Measurements from ENCODE around the gene GRAMD2B. TPM values are rescaled to one million over a fixed set of nuclear protein-coding genes. Genes with fewer than 3 reads are reported as not detected.

The GRAMD2B gene
- total RNA-seq, 1 experiment from 2014 or later = 11.1 TPM

DNA sequence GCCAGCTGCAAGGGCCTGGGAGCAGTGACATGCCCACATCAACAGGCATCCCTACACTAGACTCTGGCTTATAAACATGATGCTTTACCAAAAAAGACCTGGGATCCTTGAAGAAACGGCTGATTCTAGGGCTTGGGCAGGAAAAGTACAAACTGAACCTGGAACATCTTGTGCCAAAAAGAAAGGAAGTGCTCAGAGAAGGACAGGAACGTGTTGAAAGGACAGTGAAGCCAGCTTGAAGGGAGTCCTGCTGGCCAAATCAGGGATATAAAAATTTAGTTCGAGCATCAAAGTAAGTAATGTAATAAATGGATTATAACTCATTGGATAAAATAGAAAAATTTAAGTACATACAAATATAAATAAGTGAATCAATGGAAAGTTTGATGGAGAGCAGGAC, 113.7 kb downstream of the GRAMD2B start:
- intact Hi-C loops (cut with micrococcal nuclease) = loop anchor here (10.0 kb wide), 2 partner anchors 302 to 1052 kb away; no protein-coding TSS in a partner anchor
- no peak for DNase-seq (ENCODE audit: unreplicated experiment)
- ChIA-PET POLR2A (no interaction called here), CTCF (interaction anchor here (0.7 to 14.6 kb wide), 3 partner anchors 37 to 183 kb away, joined by 3 to 318 read pairs (median 5); no protein-coding TSS in a partner anchor)
- no TSS peak for BruUV-seq (replicated peaks)
- no peak overlapping the region for H3K4me3 Mint-ChIP-seq (ENCODE audit: unreplicated experiment)
- TF ChIP-seq, protein P1, sequence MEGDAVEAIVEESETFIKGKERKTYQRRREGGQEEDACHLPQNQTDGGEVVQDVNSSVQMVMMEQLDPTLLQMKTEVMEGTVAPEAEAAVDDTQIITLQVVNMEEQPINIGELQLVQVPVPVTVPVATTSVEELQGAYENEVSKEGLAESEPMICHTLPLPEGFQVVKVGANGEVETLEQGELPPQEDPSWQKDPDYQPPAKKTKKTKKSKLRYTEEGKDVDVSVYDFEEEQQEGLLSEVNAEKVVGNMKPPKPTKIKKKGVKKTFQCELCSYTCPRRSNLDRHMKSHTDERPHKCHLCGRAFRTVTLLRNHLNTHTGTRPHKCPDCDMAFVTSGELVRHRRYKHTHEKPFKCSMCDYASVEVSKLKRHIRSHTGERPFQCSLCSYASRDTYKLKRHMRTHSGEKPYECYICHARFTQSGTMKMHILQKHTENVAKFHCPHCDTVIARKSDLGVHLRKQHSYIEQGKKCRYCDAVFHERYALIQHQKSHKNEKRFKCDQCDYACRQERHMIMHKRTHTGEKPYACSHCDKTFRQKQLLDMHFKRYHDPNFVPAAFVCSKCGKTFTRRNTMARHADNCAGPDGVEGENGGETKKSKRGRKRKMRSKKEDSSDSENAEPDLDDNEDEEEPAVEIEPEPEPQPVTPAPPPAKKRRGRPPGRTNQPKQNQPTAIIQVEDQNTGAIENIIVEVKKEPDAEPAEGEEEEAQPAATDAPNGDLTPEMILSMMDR (IDR thresholded peaks at IDR 0.05; ENCODE audit: unreplicated experiment) = no peak
- no peak overlapping the region for H3K27ac Mint-ChIP-seq (ENCODE audit: low read depth, unreplicated experiment)
- H3K27me3 Mint-ChIP-seq (ENCODE audit: insufficient read depth, unreplicated experiment) = no peaks in the 10 kb centered on the region
- peaks cover 8% of the 10 kb centered on the region for H3K4me1 Mint-ChIP-seq (ENCODE audit: insufficient read depth, unreplicated experiment)
- H3K36me3 Mint-ChIP-seq (ENCODE audit: insufficient read depth, unreplicated experiment) = no peaks in the 10 kb centered on the region
- no peaks in the 10 kb centered on the region for H3K9me3 Mint-ChIP-seq (ENCODE audit: unreplicated experiment)

DNA sequence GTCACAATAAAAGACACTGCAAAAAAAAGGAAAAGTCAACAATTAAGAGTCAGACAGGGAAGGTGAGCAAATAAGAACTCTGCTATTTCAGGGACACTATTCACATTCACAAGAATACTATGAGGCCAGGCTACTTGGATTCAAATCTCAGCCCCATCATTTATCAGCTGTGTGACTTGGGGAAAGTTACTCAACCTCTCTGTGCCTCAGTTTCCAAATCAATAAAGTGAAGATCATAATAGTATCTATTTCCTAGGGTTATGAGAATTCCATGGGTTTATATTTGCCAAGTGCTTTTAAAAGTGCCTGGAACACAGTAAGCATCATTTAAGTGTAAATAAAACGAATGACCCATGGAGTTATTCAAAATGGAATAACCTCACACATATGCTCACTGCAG, 115.4 kb downstream of the GRAMD2B start:
- H3K4me3 Mint-ChIP-seq (ENCODE audit: unreplicated experiment) = no peak overlapping the region

DNA sequence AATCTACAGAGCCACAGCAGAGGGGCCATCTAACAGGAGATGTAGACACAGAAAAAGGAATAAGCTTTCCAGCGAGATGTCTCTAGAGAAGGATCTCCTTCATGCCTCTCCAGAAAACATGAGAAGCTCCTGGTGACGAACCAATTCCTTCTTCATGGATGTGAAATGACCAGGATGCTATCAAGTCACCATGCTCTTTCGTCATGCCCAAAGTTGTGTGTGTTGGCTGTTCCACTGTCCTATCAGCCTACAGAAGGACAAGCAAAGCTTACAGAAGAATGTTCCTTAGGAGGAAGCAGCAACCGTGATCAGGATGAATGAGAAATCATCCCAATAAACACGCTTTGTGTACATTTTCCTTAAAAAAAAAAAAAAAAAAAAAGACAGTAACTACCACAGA, 117.4 kb downstream of the GRAMD2B start:
- Mint-ChIP-seq H3K4me3 (ENCODE audit: unreplicated experiment) (no peak overlapping the region), H3K36me3 (ENCODE audit: insufficient read depth, unreplicated experiment) (peaks cover 25% of the 10 kb centered on the region), H3K9me3 (ENCODE audit: unreplicated experiment) (no peaks in the 10 kb centered on the region), H3K27ac (ENCODE audit: low read depth, unreplicated experiment) (no peak overlapping the region), H3K27me3 (ENCODE audit: insufficient read depth, unreplicated experiment) (no peaks in the 10 kb centered on the region), H3K4me1 (ENCODE audit: insufficient read depth, unreplicated experiment) (peaks cover 8% of the 10 kb centered on the region)
- TF ChIP-seq, protein P1 (IDR thresholded peaks at IDR 0.05; ENCODE audit: unreplicated experiment) = no peak
- CTCF ChIA-PET = interaction anchor here (0.6 to 14.6 kb wide), 16 partner anchors 9 to 964 kb away, joined by 3 to 318 read pairs (median 6); partner anchors contain the start of genes ALDH7A1 and GRAMD2B
- intact Hi-C loops (cut with micrococcal nuclease) = no loop called here
- no peak for DNase-seq (ENCODE audit: unreplicated experiment)
- POLR2A ChIA-PET = interaction anchor here (0.8 to 3.2 kb wide), 9 partner anchors 54 to 202 kb away, joined by 3 to 21 read pairs (median 3); partner anchors contain the start of genes ALDH7A1 and GRAMD2B
- BruUV-seq (replicated peaks) = no TSS peak

More for the DNA sequence above, 115.4 kb downstream of the GRAMD2B start:
- TF ChIP-seq, protein P1 (IDR thresholded peaks at IDR 0.05; ENCODE audit: unreplicated experiment) = no peak
- BruUV-seq (replicated peaks) = no TSS peak
- peaks cover 8% of the 10 kb centered on the region for H3K4me1 Mint-ChIP-seq (ENCODE audit: insufficient read depth, unreplicated experiment)
- peak overlapping the region; percentile 25 for H3K27ac Mint-ChIP-seq (ENCODE audit: low read depth, unreplicated experiment)
- CTCF ChIA-PET = interaction anchor here (0.6 to 14.6 kb wide), 34 partner anchors 8 to 1525 kb away, joined by 3 to 318 read pairs (median 4); partner anchors contain the start of genes ALDH7A1 and GRAMD2B
- H3K9me3 Mint-ChIP-seq (ENCODE audit: unreplicated experiment) = no peaks in the 10 kb centered on the region
- peaks cover 7% of the 10 kb centered on the region for H3K36me3 Mint-ChIP-seq (ENCODE audit: insufficient read depth, unreplicated experiment)
- DNase-seq (ENCODE audit: unreplicated experiment) = no peak
- POLR2A ChIA-PET = interaction anchor here (0.5 to 3.2 kb wide), 14 partner anchors 22 to 205 kb away, joined by 3 to 21 read pairs (median 4); partner anchors contain the start of genes ALDH7A1 and GRAMD2B
- H3K27me3 Mint-ChIP-seq (ENCODE audit: insufficient read depth, unreplicated experiment) = no peaks in the 10 kb centered on the region
- intact Hi-C loops (cut with micrococcal nuclease) = loop anchor here (10.0 kb wide), 2 partner anchors 304 to 1054 kb away; no protein-coding TSS in a partner anchor

DNA sequence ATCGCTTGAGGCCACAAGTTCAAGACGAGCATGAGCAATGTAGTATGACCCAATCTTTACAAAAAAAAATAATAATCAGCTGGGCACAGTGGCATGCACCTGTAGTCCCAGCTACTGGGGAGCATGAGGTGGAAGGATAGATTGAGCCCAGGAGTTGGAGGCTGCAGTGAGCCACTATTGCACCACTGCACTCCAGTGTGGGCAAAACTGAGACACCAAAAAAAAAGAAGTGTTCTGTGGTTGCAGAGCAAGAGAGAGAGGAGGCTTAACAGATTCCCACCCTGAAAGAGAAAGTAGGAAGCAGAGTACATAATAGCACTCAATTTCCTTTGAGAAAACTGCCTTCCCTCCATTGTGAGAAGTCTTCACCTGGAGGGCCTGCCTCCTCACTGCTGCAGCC, 119.2 kb downstream of the GRAMD2B start:
- Mint-ChIP-seq H3K4me3 (ENCODE audit: unreplicated experiment) (no peak overlapping the region), H3K27ac (ENCODE audit: low read depth, unreplicated experiment) (no peak overlapping the region)
- POLR2A ChIA-PET = interaction anchor here (0.6 to 2.2 kb wide), 2 partner anchors 119 to 204 kb away, joined by 3 to 5 read pairs; partner anchors contain the start of gene GRAMD2B

More for the DNA sequence above, 119.2 kb downstream of the GRAMD2B start:
- TF ChIP-seq, protein P1 (IDR thresholded peaks at IDR 0.05; ENCODE audit: unreplicated experiment) = no peak
- Mint-ChIP-seq H3K36me3 (ENCODE audit: insufficient read depth, unreplicated experiment) (peaks cover 43% of the 10 kb centered on the region), H3K9me3 (ENCODE audit: unreplicated experiment) (no peaks in the 10 kb centered on the region), H3K4me1 (ENCODE audit: insufficient read depth, unreplicated experiment) (no peaks in the 10 kb centered on the region), H3K27me3 (ENCODE audit: insufficient read depth, unreplicated experiment) (no peaks in the 10 kb centered on the region)
- DNase-seq (ENCODE audit: unreplicated experiment) = no peak
- no TSS peak for BruUV-seq (replicated peaks)
- CTCF ChIA-PET = interaction anchor here (0.7 to 14.6 kb wide), 6 partner anchors 9 to 204 kb away, joined by 3 to 318 read pairs (median 6); no protein-coding TSS in a partner anchor
- intact Hi-C loops (cut with micrococcal nuclease) = no loop called here
